ENCODE data around the gene MCUB. TPM values are rescaled to one million over a fixed set of nuclear protein-coding genes. Genes with fewer than 3 reads are reported as not detected.
A peak's percentile ranks its signal among the peaks of the same experiment; 100 is the strongest.

The MCUB gene
- total and polyA plus RNA-seq, 9 donors = 7.4 to 10.8 (median 9.2) TPM

GRCh38 chr4:109690690-109691410, 130.8 kb downstream of the MCUB start:
- H3K27me3 ChIP-seq (ENCODE audit: control insufficient read depth, insufficient read depth, low read length) = no peaks in the 10 kb centered on the region
- no peaks in the 10 kb centered on the region for H3K9me3 ChIP-seq (replicated peaks; ENCODE audit: control insufficient read depth, low read depth, low read length)
- H3K27ac ChIP-seq (ENCODE audit: low read length) = no peak overlapping the region
- no peak overlapping the region for H3K4me3 ChIP-seq (ENCODE audit: low read length)
- WGBS (ENCODE audit: insufficient coverage) = 93% methylated on average over 3 of the region's 6 CpGs
- DNase-seq = no peak
- H3K36me3 ChIP-seq (ENCODE audit: control insufficient read depth, insufficient read depth, low read length) = peaks cover 32% of the 10 kb centered on the region
- no peaks in the 10 kb centered on the region for H3K4me1 ChIP-seq (ENCODE audit: control insufficient read depth, insufficient read depth, low read length)

DNA sequence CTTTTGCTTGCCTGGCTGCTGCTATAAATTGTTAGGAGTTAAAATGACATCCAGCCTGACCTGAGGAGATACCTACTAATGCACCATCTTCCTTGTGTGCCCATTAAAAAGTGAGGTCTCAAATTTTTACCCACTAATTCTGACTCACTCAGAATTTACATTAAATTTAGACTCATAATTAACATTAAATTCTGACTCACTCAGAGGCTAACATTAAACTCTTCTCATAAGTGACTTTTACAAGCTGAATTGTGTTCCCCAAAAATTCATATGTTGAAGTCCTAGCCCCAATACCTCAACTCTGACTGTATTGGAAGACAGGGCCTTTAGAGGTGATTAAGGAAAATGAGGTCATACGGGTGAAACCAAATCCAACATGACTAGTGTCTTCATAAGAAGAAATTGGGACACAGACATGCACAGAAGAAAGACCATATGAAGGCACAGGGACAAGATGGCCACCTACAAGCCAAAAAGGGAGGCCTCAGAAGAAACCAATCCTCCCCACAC, 131.4 kb downstream of the MCUB start:
- no peaks in the 10 kb centered on the region for H3K4me1 ChIP-seq (ENCODE audit: control insufficient read depth, insufficient read depth, low read length)
- no CpG with 5 or more reads among the region's 1 CpG for WGBS (ENCODE audit: insufficient coverage)
- peaks cover 32% of the 10 kb centered on the region for H3K36me3 ChIP-seq (ENCODE audit: control insufficient read depth, insufficient read depth, low read length)
- no peak overlapping the region for H3K4me3 ChIP-seq (ENCODE audit: low read length)
- no peaks in the 10 kb centered on the region for H3K9me3 ChIP-seq (replicated peaks; ENCODE audit: control insufficient read depth, low read depth, low read length)
- DNase-seq = no peak
- no peaks in the 10 kb centered on the region for H3K27me3 ChIP-seq (ENCODE audit: control insufficient read depth, insufficient read depth, low read length)
- no peak overlapping the region for H3K27ac ChIP-seq (ENCODE audit: low read length)

DNA sequence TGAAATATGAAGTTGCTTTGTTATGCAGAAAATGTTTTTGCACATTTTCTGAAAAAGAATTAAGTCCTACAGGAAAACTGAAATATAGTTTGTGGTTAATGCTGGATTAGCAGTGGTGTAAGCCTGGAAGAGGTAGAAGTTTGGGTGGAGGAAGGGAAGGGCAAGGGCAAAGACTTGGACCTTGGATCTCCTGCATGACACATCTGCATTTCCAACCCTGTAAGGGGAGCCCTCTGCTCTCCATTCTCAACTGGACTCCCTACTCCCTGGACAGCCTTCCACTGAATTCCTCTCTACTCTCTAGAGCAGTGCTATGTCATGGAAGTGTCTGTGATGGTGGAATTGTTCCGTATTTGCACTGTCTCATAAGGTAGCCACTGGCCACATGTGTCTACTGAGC, 138.6 kb downstream of the MCUB start:
- no peak overlapping the region for H3K27ac ChIP-seq (ENCODE audit: low read length)
- no peak for DNase-seq
- H3K36me3 ChIP-seq (ENCODE audit: control insufficient read depth, insufficient read depth, low read length) = peaks cover 13% of the 10 kb centered on the region
- no CpG with 5 or more reads among the region's 1 CpG for WGBS (ENCODE audit: insufficient coverage)
- H3K4me1 ChIP-seq (ENCODE audit: control insufficient read depth, insufficient read depth, low read length) = peaks cover 12% of the 10 kb centered on the region
- no peaks in the 10 kb centered on the region for H3K9me3 ChIP-seq (replicated peaks; ENCODE audit: control insufficient read depth, low read depth, low read length)
- no peaks in the 10 kb centered on the region for H3K27me3 ChIP-seq (ENCODE audit: control insufficient read depth, insufficient read depth, low read length)
- no peak overlapping the region for H3K4me3 ChIP-seq (ENCODE audit: low read length)

DNA sequence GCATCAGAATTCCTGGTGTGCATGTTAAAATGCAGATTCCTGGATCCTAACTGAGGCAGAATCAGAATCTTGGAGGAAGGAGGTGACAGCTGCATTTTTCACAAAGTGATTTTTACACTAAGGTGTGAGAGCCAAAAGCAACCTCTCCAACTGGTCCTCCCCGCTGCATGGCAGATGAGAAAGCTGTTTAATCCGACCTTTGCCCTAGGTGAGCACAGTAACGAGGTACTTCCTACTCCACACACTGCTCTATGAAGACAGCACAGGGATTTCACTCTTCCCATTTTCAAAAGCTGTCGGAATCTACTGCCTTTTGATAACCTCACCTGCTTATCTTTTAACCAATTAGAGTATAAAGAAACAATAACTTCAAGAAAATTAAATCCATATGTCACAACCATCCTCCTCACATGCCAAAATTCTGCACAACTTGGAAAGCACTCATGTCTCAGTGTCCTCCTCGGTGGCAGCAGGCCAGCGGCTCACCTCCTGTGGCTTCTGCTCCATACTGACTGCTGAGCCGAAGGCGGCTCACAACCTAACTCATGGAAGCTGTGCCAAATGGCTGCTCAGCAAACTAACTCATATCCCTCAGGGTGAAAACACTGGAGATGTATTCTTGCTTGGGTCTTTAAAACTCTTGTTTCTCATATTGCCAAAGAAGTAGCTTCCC, 139.6 kb downstream of the MCUB start:
- 68% methylated on average over 4 of the region's 8 CpGs for WGBS (ENCODE audit: insufficient coverage)
- Histone ChIP-seq H3K4me1 (ENCODE audit: control insufficient read depth, insufficient read depth, low read length) (peaks cover 12% of the 10 kb centered on the region), H3K27ac (ENCODE audit: low read length) (no peak overlapping the region), H3K4me3 (ENCODE audit: low read length) (no peak overlapping the region), H3K9me3 (replicated peaks; ENCODE audit: control insufficient read depth, low read depth, low read length) (no peaks in the 10 kb centered on the region), H3K36me3 (ENCODE audit: control insufficient read depth, insufficient read depth, low read length) (peaks cover 8% of the 10 kb centered on the region), H3K27me3 (ENCODE audit: control insufficient read depth, insufficient read depth, low read length) (no peaks in the 10 kb centered on the region)
- DNase-seq = peak; percentile 4

DNA sequence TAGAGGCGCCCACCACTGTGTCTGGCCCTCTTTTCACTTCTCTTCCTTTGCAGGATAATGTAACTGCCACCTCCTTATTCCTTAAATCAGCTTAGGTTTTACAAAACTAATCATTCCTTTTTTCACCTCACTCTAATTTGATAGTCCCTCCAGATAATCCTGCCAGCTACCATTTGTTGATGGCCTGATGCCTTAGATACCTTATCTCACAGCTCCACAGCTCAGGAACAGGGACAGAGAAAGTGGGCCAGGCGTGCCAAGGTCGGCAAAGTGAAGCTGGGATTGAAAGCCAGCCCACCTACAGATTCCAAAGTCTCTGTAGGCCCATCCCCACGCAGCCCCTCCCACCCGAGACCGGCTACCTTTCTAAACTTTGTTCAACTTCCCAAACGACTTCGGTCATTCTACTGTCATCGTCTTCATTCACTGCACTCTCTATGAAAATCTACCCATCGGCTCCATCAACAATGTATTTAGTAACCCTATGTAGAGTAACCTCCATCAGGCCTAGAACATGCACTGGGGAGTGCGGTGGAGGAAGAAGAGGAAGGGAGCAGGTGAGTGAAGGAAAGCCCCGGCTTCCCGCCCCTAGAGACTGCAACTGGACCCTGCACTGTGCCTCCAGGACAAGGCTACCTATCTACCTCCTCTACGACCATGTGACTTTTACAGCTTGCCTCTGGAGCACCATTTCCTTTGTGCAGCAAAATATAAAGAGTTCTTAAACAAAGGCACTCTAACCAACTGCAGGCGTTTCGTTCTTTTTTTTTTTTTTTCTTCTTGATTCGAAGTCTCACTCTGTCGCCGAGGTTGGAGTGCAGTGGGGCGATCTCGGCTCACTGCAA, 141.7 kb downstream of the MCUB start:
- 46% methylated on average over 13 of the region's 21 CpGs for WGBS (ENCODE audit: insufficient coverage)
- peak; percentile 4 for DNase-seq
- H3K9me3 ChIP-seq (replicated peaks; ENCODE audit: control insufficient read depth, low read depth, low read length) = no peaks in the 10 kb centered on the region
- H3K36me3 ChIP-seq (ENCODE audit: control insufficient read depth, insufficient read depth, low read length) = peaks cover 8% of the 10 kb centered on the region
- H3K27me3 ChIP-seq (ENCODE audit: control insufficient read depth, insufficient read depth, low read length) = no peaks in the 10 kb centered on the region
- H3K27ac ChIP-seq (ENCODE audit: low read length) = peak overlapping the region; percentile 91
- H3K4me1 ChIP-seq (ENCODE audit: control insufficient read depth, insufficient read depth, low read length) = peaks cover 12% of the 10 kb centered on the region
- H3K4me3 ChIP-seq (ENCODE audit: low read length) = peak overlapping the region; percentile 88

GRCh38 chr4:109702950-109703663, 143.1 kb downstream of the MCUB start, which contains the start of gene CASP6:
TSS of gene CASP6 (minus strand) at chr4:109703445. CDS start at chr4:109703395, 50 bp downstream.
- no peaks in the 10 kb centered on the region for H3K36me3 ChIP-seq (ENCODE audit: control insufficient read depth, insufficient read depth, low read length)
- peaks cover 12% of the 10 kb centered on the region for H3K4me1 ChIP-seq (ENCODE audit: control insufficient read depth, insufficient read depth, low read length)
- DNase-seq = peak; percentile 88
- under 1% methylated on average over 69 of the region's 72 CpGs for WGBS (ENCODE audit: insufficient coverage)
- peak within 1 kb of the TSS; percentile 88 for H3K4me3 ChIP-seq (ENCODE audit: low read length)
- H3K27ac ChIP-seq (ENCODE audit: low read length) = peak within 1 kb of the TSS; percentile 91
- H3K9me3 ChIP-seq (replicated peaks; ENCODE audit: control insufficient read depth, low read depth, low read length) = no peaks in the 10 kb centered on the region
- no peaks in the 10 kb centered on the region for H3K27me3 ChIP-seq (ENCODE audit: control insufficient read depth, insufficient read depth, low read length)

DNA sequence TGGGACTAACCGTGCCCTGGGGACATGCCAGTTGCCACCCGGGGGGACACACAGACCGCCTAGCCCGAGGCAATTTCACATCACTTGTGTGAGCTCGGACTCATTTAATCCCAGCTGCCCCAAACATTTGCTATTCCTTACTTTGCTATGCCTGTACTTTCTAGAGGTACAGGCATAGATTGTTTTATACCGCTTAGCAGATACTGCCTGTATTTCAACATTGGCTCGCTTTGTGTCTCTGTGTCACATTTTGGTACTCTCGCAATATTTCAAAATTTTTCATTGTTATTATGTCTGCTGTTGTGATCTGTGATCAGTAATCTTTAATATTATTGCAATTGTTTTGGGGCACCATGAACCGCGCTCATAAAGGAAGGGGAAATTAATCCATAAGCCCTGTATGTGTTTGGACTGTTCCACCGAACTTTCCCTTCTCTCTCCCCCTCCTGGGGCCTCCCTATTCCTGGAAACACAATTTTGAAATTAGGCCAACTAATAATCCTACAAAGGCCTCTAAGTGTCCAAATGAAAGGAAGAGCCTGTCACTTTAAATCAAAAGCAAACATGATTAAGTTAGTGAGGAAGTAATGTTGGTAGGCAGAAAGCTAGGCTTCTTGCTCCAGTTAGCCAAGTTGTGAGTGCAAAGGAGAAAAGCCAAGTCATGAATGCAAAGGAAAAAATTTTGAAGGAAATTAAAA, 143.8 kb downstream of the MCUB start:
- 0% methylated on average over 2 of the region's 11 CpGs for WGBS (ENCODE audit: insufficient coverage)
- peak; percentile 46 for DNase-seq
- Histone ChIP-seq H3K4me1 (ENCODE audit: control insufficient read depth, insufficient read depth, low read length) (peaks cover 12% of the 10 kb centered on the region), H3K27ac (ENCODE audit: low read length) (peak overlapping the region; percentile 91), H3K4me3 (ENCODE audit: low read length) (peak overlapping the region; percentile 88), H3K36me3 (ENCODE audit: control insufficient read depth, insufficient read depth, low read length) (peaks cover 3% of the 10 kb centered on the region), H3K9me3 (replicated peaks; ENCODE audit: control insufficient read depth, low read depth, low read length) (no peaks in the 10 kb centered on the region), H3K27me3 (ENCODE audit: control insufficient read depth, insufficient read depth, low read length) (no peaks in the 10 kb centered on the region)

GRCh38 chr4:109708435-109708834, 148.4 kb downstream of the MCUB start:
- Histone ChIP-seq H3K4me3 (ENCODE audit: low read length) (no peak overlapping the region), H3K9me3 (replicated peaks; ENCODE audit: control insufficient read depth, low read depth, low read length) (no peaks in the 10 kb centered on the region), H3K36me3 (ENCODE audit: control insufficient read depth, insufficient read depth, low read length) (peaks cover 5% of the 10 kb centered on the region), H3K27ac (ENCODE audit: low read length) (no peak overlapping the region), H3K4me1 (ENCODE audit: control insufficient read depth, insufficient read depth, low read length) (no peaks in the 10 kb centered on the region), H3K27me3 (ENCODE audit: control insufficient read depth, insufficient read depth, low read length) (no peaks in the 10 kb centered on the region)
- no CpG with 5 or more reads among the region's 2 CpGs for WGBS (ENCODE audit: insufficient coverage)
- no peak for DNase-seq

DNA sequence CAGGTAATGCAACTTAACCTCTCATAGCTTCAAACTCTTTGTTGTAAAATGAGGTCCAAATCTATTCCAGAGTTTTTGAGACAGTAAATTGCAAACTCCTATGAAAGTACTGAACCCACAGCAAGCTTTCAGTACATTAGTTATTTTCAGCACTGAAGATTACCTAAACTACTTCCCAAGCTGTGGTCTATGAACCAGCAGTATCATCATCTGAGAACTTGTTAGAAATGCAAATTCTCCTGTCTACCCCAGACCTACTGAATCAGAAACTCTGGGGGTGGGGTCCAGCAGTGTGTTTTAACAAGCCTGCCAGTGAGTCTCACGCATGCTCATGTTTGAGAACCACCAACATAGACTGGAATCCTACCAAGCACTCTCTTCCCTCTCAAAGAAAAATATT, 148.9 kb downstream of the MCUB start:
- WGBS (ENCODE audit: insufficient coverage) = no CpG with 5 or more reads among the region's 1 CpG
- Histone ChIP-seq H3K27me3 (ENCODE audit: control insufficient read depth, insufficient read depth, low read length) (no peaks in the 10 kb centered on the region), H3K36me3 (ENCODE audit: control insufficient read depth, insufficient read depth, low read length) (peaks cover 5% of the 10 kb centered on the region), H3K9me3 (replicated peaks; ENCODE audit: control insufficient read depth, low read depth, low read length) (no peaks in the 10 kb centered on the region), H3K4me3 (ENCODE audit: low read length) (no peak overlapping the region), H3K27ac (ENCODE audit: low read length) (no peak overlapping the region), H3K4me1 (ENCODE audit: control insufficient read depth, insufficient read depth, low read length) (no peaks in the 10 kb centered on the region)
- DNase-seq = no peak

All from muscle of leg (tissue), 11 donors.